GM19324 (cell line): ENCODE data around the gene SLC13A3.

Experiments
- ATAC-seq: cut with Tn5 transposase; IDR thresholded peaks from one replicate; pipeline ENCODE4 v1.9.1; 2021; ENCODE audit warnings: mild to moderate bottlenecking, moderate library complexity; ENCODE audit not compliant: unreplicated experiment, low FRiP score

SLC13A3 gene

DNA sequence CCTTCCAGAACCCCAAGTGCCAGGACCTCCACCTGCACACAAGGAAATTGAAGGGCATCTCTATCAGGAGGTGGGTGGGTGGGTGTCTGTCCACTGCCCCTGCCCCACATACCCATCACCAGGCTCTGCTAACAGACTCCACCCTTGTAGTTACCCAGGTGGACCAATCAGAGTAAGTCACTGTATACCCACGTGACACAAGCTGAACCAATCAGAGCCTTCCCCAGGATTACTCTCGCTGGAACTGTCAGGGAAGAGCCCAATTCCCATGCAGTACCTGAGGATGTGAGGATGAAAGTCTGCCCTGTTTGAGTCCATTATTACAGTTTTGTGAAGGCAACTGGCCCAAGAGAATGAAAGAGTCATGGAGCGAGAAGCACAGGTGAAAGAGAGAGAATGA is 105.0 kb downstream of the SLC13A3 start:
- ATAC-seq = no peak

DNA sequence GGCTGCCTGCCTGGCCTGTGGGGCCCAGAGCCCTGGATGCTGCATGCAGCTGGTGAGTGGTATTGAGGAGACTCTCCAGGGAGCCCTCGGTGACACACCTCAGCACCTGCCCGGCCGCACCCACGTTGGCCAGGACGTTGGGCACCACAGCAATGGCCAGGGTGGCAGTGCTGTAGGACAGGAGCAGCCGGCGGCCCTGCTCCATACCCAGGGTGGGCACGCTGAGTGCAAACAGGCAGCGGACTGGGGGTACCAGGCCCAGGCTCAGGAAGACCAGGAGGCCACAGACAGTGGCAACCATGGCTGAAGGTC is 105.5 kb downstream of the SLC13A3 start:
- no peak for ATAC-seq

DNA sequence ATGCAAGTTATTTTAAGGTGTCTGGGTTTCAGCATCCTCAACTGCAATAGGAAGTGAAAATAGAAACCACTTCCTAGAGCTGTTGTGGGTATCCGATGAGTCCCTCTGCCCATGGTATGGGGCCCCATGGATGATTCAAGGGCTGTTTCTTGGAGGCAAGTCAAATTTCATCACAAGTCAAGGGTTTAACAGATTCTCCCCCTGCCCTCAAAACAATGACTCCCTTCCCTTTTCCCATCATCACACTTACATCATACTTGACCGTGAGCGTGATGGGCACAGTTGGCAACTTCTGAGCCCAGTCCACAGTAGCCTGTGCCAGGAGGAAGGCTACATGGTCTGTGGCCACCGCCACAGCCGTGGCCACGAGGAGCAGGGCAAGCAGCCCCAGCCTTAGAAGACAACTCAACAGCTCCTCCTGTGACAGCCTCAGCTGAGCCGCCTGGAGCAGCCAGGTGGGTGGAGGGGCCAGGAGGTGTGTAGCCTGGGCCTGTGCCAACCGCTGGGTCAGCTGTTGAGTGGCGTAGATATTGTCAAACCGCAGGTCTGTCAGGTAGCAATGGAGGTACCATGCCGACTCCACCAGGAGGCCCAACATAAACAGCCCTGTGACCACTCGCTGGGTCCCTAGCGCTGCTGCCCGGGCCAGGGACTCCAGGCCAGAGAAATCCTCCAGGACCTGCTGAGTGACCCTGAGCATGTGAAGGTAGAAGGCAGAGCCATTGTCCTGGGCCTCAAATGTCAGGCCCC is 106.0 kb downstream of the SLC13A3 start:
- ATAC-seq = no peak

DNA sequence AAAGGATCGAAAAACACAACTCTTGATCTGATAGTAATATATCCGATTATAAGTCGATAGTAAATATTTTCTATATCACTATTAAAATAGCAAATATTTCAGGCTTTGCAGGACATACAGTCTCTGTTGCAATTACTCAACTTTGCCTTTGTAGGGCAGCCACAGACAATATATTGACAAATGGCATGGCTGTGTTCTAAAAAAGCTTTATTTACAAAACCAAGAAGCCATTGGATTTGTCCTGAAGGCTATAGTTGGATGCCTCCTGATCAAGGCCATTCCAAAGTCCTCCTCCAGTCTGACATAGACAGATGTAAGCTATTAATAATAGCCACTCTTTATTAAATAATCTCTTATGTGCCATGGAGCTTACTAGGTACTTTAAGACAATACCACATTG is 106.7 kb downstream of the SLC13A3 start:
- ATAC-seq = no peak

DNA sequence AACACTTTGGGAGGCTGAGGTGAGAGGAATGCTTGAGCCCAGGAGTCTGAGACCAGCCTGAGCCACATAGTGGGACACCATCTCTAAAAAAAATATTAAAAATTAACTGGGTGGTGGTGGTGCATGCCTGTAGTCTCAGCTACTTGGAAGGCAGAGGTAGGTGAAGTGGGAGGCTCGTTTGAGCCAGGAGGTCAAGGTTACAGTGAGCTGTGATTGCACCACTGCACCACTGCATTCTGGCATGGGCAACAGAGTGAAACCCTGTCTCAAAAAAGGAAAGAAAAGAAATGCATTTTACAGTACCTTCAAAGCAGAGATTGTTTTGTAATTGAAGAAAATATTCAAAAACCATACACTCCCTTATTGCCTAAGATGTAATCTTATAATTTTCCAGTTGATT is 107.3 kb downstream of the SLC13A3 start:
- no peak for ATAC-seq

DNA sequence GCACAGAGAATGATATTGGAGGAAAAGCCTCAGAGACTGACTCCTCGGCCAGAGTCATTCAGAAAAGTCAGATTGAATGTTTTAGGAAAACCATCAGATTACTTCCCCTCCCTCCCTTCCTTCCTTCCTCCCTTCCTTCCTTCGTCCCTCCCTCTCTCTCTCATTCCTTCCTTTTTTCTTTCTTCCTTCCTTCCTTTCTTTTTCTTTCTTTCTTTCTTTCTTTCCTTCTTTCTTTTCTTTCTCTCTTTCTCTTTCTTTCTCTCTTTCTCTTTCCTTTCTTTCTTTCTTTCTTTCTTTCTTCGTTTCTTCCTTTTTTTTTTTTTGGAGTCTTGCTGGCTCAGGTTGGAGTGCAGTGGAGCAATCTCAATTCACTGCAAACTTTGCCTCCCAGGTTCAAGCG is 108.2 kb downstream of the SLC13A3 start:
- ATAC-seq = no peak

DNA sequence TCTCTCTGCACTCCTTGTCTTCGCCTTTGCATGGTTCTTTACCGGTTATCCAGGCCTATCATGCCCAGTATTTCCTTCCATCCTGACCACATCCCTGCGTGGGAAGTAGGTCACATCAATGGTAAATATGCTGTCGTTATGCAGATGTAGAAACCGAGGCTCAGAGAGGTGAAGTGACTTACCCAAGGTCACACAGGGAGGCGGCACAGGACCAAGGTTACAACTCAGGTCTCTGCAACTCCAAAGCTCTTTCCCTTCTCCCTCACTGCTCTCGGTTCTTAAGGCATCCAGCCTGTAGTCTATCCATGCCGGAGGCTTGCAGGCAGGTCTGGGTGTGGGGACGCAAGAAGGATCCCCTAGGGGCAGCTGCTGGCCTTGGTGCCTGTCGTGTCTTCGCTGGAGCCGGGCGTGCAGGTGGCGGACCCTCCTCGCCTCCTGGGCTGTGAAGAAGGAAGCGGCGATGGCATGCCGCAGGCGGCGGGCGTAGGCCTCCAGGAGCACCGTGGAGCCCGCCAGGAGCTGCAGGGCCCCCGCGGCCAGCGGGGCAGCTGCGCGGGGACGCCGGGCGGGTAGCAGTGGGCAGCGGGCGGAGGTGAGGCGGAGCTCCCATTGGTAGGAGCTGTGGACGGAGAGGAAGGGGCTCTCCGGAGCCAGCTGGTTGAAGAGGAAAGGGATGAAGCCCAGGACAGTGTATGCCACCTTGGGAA is 109.9 kb downstream of the SLC13A3 start:
- ATAC-seq = no peak

DNA sequence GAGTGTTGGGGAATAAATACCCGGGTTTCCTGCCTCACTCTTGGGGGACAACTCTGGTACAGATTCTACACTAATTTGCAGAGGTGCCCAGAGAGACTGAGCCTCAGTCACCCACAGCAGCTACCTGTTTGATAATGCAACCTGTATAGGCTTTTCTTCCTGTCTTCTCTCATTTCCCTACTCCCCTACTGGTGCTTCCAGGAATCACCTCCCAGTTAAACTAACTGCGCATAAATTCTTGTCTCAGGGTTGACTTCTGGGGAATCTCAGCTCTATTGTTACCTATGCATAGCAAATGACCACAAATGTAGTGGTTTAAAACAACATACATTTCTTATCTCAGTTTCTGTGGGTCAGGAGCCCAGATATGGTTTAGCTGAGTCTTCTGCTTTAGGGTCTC is 112.1 kb downstream of the SLC13A3 start:
- ATAC-seq = no peak

DNA sequence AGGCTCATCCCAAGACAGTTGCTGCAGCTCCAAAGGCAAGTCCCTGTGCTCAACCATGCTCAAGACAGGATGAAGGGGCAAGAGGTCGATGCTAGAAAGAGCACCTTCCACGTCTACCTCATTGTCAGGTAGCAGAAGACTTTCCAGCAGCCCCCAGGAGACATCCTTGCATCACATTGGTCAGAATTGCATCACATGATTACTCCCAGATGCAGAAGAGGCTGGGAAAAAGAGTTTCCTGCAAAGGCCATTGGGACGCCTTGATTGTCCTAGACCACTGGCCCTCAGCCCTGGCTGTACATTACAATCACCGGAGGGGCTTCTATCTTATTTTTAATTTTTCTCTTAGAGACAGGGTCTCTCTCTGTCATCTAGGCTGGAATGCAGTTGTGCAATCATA is 120.6 kb downstream of the SLC13A3 start:
- ATAC-seq = no peak

DNA sequence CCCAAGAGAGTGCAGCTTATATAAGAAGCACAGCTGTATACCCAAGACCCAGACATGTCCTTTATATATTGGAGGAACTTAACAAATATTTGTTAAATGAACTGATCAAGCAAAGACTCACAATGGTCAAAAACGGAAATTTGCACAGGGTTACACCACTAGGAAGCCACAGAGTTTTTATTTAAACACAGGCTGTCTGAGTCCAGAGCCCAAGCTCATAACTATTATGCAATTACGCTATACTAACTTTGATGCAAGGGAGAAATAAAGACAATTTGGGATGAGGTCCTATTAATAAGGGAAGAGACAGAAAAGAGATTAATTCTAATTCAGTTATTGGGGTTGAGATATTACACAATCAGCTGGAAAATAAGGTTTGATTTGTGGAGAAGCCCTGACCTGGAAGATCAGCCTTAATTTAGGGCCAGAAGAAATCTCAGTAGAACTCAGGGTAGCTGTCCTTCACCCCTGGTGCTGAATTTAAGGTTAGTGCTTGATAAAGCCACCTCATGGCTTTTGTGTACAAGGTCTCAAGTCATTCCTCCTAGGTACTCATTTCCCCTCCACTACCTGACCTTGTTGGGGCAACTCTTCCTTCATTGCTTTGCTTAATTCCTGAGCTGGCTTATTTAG is 127.4 kb downstream of the SLC13A3 start:
- ATAC-seq = no peak

DNA sequence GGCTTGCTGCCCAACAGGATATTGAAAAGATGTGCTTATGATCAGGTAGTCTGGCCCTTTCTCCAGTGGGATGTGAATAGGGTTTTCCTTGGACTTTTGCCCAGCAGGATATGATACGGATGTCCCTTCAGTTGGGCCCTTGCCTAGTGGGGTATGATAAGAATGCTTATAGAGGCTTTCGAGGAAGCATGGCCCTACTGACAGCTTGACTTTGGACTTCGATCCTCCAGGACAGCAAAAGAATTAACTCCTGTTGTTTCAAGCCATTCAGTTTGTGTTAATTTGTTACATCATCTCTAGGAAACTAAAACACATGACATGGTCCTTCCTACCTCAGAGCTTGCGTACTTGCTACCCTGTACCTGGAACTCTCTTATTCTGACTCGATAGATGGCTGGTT is 128.2 kb downstream of the SLC13A3 start:
- no peak for ATAC-seq

DNA sequence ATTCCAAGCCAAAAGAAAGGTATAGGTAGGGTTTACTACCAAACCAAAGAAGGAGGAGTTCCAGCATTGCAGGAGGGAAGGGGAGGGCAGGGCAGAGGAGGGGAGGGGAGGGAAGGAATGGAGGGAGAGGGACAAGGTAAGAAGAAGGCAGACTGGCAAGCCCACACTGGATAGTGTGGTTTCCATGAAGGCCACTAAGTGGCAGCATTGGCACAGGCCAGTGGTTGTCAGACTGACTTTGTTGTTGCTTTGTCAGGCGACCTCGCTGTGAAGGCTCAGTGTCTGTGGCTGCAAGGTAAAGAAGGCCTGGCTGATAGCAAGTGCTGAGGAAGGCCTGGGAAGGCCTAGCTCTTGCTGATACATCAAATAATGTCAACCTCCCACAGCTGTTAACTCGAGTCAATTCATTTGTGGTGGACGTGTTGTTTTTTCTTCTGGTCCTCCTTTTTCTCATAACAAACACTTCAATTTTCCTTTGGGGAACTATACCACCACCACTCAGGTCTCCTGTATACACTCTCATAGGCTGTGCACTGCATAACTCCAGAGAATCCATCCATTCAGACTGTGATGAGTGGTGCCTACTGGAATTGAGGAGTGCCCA is 130.2 kb downstream of the SLC13A3 start:
- ATAC-seq = no peak

DNA sequence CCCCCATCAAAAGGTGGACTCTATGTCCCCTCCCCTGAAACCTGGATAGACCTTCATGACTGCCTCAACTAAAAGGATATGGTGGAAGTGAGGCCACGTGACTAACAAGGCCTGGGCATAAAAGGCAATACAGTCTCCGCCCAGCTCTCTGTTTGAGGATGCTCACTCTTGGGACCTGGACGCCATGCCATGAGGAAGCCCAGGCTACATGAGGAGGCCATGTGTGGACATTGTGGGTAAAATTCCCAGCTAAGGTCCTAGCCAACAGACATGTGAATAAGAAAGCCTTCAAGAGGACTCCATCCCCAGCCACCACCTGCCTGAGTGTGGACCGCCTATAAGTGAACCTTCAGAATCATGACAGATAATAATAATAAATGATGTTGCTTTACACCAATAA is 130.7 kb downstream of the SLC13A3 start:
- ATAC-seq = no peak

DNA sequence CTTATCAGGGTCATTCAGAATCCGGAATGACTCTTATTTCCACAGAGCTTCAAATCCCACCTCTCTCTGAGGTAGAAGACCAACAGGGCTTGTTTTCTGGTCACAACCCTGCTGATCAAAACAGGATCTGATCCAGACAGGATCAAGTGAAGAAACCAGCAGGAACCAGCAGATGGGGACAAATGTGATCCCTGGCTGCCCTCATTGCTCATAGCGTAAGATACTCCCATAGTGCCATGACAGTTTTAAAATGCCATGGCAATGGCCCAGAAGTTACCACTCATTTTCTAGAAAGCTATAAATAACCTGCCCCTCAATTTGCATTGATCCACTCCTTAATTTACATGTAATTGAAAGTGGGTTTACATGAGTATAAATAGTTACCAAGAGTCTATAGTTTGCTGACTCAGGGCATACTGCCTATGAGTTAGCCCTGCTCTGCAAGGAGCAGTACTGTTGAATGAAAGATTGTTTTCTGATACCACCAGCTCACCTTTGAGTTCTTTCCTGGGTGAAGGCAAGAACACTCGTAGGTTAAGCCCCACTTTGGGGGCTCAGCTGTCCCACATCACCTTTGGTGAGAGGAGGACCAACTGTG is 131.7 kb downstream of the SLC13A3 start:
- no peak for ATAC-seq

DNA sequence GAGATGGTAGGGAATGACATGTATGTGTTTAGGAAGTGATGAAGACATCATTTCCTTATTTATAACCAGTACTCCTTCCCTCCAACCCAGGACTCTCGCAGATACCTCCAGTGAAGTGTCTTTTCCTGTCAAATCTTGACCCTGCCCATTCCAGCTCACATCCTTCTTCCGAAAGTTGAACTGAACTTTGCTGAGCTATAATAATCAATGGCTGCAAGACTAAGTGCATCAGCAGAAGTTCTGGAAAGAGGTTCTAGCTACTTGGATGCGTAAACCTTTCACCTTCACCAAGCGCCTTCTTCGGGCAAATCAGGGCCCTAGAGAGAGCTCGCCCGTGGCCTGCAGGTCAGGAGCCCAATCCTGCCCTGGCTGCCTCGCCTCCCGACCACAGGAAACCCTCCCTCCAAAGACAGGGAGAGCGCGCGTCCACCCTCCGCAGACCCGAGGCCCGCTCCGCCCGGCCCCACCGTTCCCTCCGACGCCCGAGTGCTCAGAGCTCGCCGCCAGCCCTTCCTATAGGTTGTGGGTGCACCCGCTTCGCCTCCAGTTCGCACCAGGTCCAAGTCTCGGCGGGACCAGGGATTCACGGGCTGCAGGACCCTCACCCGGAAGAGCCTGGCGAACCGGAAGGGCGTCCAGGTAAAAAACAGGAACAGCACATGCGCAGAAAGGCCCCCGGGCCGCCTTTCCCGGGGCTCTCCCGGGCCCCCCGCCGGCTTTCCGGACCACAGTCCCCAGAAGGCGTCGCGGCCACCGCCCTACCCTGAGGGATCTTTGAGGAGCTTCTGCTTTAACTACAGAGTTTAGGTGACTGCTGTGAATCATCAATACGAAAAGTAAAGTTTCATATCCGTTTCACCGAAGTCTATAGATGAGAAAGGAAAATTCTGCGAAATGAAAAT is 138.1 kb downstream of the SLC13A3 start, which contains the start of gene ZNF334:
Gene ZNF334, minus strand, starts transcription at position 617 of the 902 bp plus-strand sequence. CDS start 1,457 bp downstream, outside the sequence.
- ATAC-seq = no peak

DNA sequence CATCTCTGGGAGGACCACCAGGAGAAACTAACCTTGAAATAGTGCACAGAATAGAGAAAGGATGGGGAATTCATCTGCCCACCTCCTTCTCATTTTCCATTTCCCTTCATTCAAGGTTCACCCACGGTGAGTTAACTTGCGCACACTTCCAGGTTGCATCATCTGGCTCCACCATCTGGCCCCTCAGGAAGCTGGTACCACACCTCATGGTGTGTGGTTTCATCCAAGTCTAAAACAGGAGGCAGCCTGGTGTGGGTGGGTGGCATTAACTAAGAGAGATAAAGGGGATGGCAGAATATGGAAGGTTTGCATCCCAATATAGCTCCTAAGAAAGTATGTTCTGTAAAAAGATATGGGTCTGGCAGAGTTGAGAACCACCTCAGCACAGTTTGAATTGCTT is 141.7 kb downstream of the SLC13A3 start:
- ATAC-seq = no peak
